Breast epithelium (tissue), 3 donors: ENCODE data around the gene MEFV.

ENCODE experiments used
- CTCF ChIP-seq, 3 donors: fragments of 450-650 bp; IDR thresholded peaks; one replicate each; pipeline ENCODE4 v1.5.1; 2016 to 2017; ENCODE audit warnings: antibody characterized with exemption in 3 of 3, mild to moderate bottlenecking in 3 of 3, moderate library complexity in 3 of 3
- POLR2AphosphoS5 ChIP-seq, 3 donors: sonication (generic); formaldehyde crosslinking; IDR thresholded peaks; one replicate each; pipeline ENCODE4 v1.6.1; 2017; ENCODE audit warnings: antibody characterized with exemption in 3 of 3

GRCh38 chr16:3241761-3242160, 14.7 kb downstream of the MEFV start:
- no peak for TF ChIP-seq CTCF (IDR thresholded peaks at IDR 0.05)
- no peak for TF ChIP-seq POLR2AphosphoS5 (IDR thresholded peaks at IDR 0.05)
